NCI-H1105 (cell line): ENCODE measurements around the gene PLXNA3.

Experiments
- DNase-seq: peaks from one replicate; lab custom pipeline; 2025; lab: John Stamatoyannopoulos, UW

PLXNA3 gene

DNA sequence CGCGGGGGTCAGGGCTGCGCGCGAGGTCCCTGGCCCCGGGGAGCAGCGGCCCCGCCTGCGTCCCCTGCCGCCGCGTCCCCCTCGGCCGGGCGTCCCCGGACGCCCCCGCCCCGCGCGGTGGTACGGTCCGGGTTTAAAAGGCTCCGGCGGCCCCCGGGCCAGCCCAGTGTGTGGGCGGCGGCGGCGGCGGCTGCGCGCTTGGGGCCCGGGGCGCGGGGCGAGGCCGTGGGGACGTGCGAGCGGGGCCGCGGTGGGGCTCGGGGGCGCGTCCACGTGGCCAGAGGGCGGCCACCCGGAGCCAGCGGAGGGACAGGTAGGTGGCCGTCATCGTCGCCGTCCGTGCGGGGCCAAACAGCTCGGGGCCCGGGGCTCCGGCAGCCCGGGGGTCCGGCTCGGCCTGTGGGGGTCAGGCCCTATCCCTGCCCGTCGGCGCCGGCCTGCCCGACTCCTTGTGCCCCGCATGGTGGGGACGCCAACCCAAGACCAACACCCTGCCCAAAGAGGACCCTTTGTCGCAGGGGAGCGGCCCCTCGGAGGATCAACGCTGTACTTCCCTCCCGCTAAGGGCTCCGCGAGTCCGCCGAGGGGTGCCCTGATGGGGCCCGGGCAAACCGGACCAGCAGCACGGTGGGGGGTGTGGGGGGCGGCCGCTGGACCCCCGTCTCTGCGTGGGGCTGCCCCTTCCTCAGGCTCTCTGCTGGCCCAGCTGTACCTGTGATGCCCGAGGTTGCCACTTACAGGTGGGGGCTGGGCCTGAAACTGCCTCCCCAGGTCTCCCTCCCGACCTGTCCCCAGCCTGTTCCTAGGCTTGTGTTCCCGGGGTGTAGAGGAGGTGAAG is at the start of gene PLXNA3:
Gene PLXNA3 (plus strand): TSS at position 166 of the 838 bp plus-strand sequence. CDS start 1,903 bp downstream, outside the sequence.
- DNase-seq, result peak; percentile 64

DNA sequence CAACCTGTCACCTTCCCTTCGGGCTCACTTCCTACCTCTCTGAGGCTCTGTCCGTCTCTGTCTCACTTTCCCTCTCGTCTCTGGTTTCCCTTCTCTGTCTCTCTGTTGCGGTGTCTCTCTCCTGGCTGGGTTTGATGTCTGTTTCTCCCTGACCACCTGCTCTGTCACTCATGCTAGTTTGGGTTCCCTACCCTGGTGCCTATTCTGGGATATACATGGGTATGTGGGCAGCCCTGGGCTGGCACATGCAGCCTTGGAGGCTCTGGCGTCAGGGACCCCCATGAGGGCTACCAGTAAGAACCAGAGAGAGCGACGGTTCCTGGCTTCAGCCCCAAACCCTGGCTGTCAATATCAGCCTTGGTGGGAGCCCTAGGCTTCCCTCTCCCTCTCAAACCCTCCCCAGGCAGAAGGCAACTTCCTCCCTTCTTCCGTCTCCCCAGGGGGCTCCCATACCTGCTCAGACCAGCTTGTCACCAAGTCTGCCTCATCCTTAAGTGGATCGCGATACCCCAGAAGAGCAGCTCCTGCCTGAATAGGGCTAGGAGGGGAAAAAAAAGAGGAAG is 49.3 kb upstream of the PLXNA3 start:
- DNase-seq, result no peak

DNA sequence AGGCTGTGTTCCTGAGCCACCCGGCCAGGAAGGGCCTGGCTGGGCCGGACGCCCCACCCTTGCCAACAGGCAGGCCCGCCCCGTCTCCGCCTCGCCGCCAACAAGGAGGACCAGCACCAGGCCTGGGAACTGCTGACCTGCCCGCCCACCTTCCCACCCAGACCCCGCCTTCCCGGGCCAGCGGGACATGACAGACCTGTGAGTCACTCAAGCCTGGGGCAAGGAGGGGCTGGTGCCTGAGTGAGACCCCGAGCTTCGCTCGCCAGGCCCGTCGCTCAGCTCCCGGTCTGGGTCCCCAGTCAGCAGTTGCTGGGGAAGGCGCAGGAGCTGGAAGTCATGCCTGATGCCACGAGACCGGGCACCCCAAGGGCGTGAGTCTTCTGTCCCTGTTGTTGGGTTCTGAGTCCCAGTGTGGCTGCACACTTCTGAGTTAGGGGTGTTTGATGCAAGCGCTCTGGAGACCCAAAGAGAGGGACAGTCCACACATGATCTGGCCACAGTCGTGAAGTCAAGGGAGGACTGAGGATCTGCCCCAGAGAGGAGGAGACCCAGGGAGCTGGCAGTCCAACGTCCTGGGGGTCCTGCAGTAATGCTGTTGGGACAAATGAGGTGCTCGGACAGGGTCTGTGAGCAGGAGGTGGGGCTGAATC is 48.7 kb upstream of the PLXNA3 start, which contains the start of gene DNASE1L1:
Gene DNASE1L1 (minus strand): TSS at position 33 of the 650 bp plus-strand sequence. CDS start 3,686 bp downstream, outside the sequence.
- no peak for DNase-seq

DNA sequence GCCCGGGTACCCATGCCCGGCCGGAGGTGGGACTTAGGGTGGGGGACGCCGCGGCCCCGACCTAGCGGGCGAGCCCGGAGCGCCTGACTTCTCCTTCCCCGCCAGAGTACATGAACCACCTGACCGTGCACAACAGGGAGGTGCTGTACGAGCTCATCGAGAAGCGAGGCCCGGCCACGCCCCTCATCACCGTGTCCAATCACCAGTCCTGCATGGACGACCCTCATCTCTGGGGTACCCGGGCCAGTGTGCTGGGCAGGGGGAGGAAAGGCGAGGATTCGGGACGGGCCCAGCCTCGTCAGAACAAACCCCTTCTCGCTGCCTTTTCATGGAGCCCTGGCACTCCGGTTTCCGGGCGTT is 46.1 kb upstream of the PLXNA3 start:
- DNase-seq, result peak; percentile 78

GRCh38 chrX:154412468-154412867 is 45.6 kb upstream of the PLXNA3 start:
- no peak for DNase-seq

- no peak for DNase-seq
Observed at GRCh38 chrX:154413142-154413541, 44.9 kb upstream of the PLXNA3 start.

DNA sequence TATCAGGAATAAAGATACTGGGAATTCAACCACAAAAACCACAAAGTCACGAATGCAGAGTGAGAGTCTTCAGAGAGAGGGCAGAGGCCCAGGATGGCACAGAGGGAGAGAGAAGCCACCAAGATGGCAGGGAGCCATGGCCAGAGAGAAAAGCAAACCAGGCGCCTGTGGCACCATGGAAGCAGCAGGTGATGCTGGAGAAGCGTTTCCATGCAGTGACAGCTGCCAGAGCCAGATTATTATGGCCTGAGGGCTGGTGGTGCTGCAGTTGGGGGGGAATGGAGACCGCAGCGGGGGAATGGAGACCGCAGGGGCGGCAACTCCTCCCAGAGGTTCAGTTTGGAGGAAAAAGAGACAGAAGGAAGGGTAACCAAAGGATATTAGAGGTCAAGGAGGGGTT is 40.9 kb upstream of the PLXNA3 start:
- DNase-seq, result peak; percentile 86

- DNase-seq, result no peak
Observed at GRCh38 chrX:154419189-154419588, 38.9 kb upstream of the PLXNA3 start.

DNA sequence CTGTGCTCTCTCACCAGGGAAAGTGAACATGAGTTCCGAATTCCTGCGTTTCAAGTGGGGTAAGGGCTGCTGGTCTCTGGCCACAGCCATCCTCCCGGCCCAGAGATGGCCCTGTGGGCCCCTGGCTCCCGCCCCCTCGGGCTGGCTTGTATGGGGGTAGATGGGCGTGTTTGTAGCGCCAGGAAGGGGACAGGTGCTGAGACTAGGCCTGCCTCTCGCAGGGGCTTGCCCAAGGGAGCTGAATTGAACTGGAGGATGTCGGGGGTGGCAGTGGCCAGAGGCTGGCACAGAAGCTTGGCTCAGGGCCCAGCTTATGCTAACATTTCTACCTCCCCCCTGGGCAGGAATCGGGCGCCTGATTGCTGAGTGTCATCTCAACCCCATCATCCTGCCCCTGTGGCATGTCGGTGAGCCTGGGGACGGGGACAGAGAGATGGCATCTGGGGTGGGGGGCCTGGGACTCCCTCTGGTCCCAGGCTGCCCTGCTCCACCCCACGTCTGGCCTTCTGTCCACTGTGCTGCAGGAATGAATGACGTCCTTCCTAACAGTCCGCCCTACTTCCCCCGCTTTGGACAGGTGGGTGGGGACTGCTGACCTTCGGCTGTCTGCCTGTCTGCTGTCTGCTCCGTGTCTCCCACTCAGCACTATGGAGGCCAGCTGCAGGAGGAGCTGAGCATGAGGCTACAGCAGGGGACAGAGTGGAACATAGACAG is 38.2 kb upstream of the PLXNA3 start:
- DNase-seq, result peak; percentile 92

- no peak for DNase-seq
Observed at GRCh38 chrX:154420402-154420756, 37.7 kb upstream of the PLXNA3 start.

DNA sequence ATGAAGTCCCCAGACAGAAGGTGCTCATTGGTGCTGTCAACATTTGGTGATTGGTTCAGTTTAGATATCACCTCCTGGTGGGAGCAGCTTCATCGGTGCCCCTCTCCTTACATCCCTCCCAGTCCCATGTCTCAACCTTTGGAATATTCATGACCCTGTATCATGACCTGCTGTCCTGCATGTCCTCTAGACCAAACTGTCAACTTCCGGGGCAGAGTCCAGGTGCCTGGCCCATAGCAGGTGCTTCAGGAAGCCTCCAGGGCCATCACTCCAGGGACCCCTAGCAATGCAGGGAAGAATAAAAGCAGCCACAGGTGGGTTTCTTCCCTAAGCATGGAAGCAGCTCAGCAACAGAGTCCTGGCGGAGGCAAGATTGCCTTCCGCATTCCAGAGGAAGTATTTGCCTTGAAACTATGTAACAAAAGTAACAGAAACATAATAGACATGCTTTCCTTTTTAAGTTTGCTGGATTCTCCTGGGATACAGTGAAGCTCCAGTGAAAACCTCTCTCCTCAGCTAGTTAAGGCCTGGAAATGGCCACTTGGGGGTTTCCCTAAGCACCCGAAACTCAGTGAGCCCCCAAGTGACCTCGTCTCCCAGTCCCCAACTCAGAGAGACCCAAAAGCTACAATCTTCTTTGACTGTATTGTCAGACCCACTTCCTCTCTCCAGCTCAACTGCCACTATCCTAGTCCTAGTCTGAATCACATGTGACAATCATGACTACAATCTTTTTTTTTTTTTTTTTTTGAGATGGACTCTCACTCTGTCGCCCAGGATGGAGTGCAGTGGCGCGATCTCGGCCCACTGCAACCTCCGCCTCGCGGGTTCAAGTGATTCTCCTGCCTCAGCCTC is 30.9 kb upstream of the PLXNA3 start:
- DNase-seq, result no peak

DNA sequence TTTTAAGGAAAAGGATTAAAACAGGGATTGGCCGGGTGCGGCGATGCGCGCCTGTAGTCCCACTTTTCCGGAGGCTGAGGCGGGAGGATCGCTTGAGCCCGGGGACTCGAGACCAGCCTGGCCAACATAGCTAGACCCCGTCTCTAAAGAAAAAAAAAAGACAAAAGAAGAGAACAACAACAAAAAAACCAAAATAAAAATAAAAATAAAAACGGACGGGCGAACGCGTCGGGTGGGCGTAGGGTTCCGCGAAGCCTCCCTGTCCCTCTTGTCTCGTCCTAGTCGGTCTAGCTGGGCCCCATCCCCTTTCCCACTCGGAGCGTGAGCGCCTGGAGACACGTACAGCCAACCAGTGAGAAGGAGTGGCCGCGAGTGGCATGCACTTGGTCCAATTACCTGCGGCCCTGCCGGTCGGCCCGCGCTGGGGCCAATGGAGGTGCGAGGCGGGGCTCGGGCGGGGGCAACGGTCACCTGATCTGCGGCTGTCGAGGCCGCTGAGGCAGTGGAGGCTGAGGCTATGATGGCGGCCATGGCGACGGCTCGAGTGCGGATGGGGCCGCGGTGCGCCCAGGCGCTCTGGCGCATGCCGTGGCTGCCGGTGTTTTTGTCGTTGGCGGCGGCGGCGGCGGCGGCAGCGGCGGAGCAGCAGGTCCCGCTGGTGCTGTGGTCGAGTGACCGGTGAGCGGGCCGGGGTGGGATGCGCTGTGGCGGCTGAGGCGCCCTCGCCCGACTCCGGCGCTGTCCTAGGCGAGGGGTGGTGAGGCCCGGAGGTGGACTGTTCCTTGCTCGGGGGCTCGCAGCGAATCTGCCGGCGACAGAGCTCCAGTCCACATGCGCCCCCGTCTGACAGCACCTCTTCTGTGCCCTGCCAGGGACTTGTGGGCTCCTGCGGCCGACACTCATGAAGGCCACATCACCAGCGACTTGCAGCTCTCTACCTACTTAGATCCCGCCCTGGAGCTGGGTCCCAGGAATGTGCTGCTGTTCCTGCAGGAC is 29.6 kb upstream of the PLXNA3 start, which contains the start of gene ATP6AP1:
Gene ATP6AP1 (plus strand): TSS at position 502 of the 996 bp plus-strand sequence. CDS start 16 bp downstream, at position 518.
- peak; percentile 97 for DNase-seq

- no peak for DNase-seq
Observed at GRCh38 chrX:154429711-154430110, 28.4 kb upstream of the PLXNA3 start.

- no peak for DNase-seq
Observed at GRCh38 chrX:154430479-154430878, 27.6 kb upstream of the PLXNA3 start.

- DNase-seq, result no peak
Observed at GRCh38 chrX:154430916-154431315, 27.2 kb upstream of the PLXNA3 start.

GRCh38 chrX:154431341-154431740 is 26.7 kb upstream of the PLXNA3 start:
- DNase-seq, result no peak

DNA sequence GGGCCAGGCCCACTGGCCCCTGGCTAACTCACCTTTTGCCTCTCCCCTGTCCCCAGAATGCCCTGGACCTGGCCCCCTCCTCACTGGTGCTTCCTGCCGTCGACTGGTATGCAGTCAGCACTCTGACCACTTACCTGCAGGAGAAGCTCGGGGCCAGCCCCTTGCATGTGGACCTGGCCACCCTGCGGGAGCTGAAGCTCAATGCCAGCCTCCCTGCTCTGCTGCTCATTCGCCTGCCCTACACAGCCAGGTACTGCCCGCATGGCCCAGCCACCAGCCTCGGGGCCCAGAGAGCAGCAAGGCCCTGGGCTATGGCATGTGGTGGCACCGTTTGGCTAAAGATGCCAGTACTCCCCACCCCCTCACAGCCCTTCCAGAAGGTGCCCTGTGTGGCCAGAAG is 25.9 kb upstream of the PLXNA3 start:
- DNase-seq, result no peak

GRCh38 chrX:154433605-154434004 is 24.5 kb upstream of the PLXNA3 start:
- DNase-seq, result no peak

GRCh38 chrX:154434394-154435168 is 23.5 kb upstream of the PLXNA3 start:
- no peak for DNase-seq
